ENCODE measurements around the gene AQP3.

The AQP3 gene

DNA sequence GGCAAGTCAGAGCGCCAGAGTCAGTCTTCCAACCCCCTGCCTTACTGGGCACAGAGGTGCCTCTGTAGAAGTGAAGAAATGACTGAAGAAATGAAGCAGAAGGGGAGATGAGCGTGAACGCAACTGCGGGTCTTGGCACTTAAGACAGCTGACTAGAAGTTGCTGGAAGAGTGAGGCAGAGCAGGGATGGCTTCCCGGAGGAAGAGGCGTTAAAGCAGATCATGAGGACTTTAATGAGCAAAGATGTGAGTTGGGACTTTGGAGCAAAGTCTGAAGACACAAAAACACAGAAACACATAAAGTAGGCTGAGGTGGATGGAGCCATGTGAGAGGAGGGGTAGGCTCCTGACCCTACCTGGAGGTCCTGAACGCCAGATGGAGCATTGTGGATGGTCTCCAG, 7.2 kb downstream of the AQP3 start:
- H3K9me3 ChIP-seq (ENCODE audit: control insufficient read depth, low read length), result no peaks in the 10 kb centered on the region
- peaks cover 5% of the 10 kb centered on the region for H3K4me1 ChIP-seq (ENCODE audit: control insufficient read depth, insufficient read depth, low read length, poor library complexity, severe bottlenecking)
- WGBS, 2 experiments (ENCODE audit: insufficient coverage in 2 of 2), result 93 to 94% methylated on average over 5 to 7 of the region's 7 CpGs
- H3K4me3 ChIP-seq (ENCODE audit: extremely low read depth, insufficient read depth, low read length, poor library complexity, severe bottlenecking), result no peak overlapping the region
- H3K36me3 ChIP-seq (ENCODE audit: control insufficient read depth, insufficient read depth, low read length), result no peaks in the 10 kb centered on the region
- no peak overlapping the region for H3K27ac ChIP-seq (ENCODE audit: low read depth, low read length, severe bottlenecking)

DNA sequence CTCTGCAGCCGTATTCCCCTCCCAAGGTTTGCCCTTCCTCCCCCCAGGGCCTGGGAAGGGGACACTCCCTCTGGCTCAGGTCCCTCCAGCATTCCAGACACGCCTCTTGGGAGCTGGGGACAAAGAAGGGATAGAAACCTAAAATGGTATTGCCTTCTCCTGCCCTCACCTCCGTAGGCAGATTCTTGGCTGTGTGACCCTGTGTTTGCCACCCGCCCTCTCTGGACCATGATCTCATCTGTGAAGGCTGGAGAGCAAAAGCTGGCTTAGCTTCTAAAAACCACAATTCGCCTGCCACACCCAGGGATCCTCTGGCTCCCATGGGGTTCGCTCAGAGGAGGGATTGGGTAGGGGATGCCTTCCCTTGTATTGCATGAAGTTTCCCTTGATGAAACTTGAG, 7.7 kb downstream of the AQP3 start:
- Histone ChIP-seq H3K36me3 (ENCODE audit: control insufficient read depth, insufficient read depth, low read length) (no peaks in the 10 kb centered on the region), H3K9me3 (ENCODE audit: control insufficient read depth, low read length) (no peaks in the 10 kb centered on the region), H3K4me1 (ENCODE audit: control insufficient read depth, insufficient read depth, low read length, poor library complexity, severe bottlenecking) (peaks cover 5% of the 10 kb centered on the region), H3K27ac (ENCODE audit: low read depth, low read length, severe bottlenecking) (no peak overlapping the region), H3K4me3 (ENCODE audit: extremely low read depth, insufficient read depth, low read length, poor library complexity, severe bottlenecking) (no peak overlapping the region)
- 72 to 92% methylated on average over 3 to 6 of the region's 6 CpGs for WGBS, 2 experiments (ENCODE audit: insufficient coverage in 2 of 2)

- peaks cover 5% of the 10 kb centered on the region for H3K4me1 ChIP-seq (ENCODE audit: control insufficient read depth, insufficient read depth, low read length, poor library complexity, severe bottlenecking)
- H3K4me3 ChIP-seq (ENCODE audit: extremely low read depth, insufficient read depth, low read length, poor library complexity, severe bottlenecking), result no peak overlapping the region
- 82 to 90% methylated on average over 4 of the region's 7 CpGs for WGBS, 2 experiments (ENCODE audit: insufficient coverage in 2 of 2)
- H3K36me3 ChIP-seq (ENCODE audit: control insufficient read depth, insufficient read depth, low read length), result no peaks in the 10 kb centered on the region
- no peaks in the 10 kb centered on the region for H3K9me3 ChIP-seq (ENCODE audit: control insufficient read depth, low read length)
- no peak overlapping the region for H3K27ac ChIP-seq (ENCODE audit: low read depth, low read length, severe bottlenecking)
These were observed 8.3 kb downstream of the AQP3 start for GRCh38 chr9:33438926-33439680.

GRCh38 chr9:33437898-33438297, 9.5 kb downstream of the AQP3 start:
- H3K36me3 ChIP-seq (ENCODE audit: control insufficient read depth, insufficient read depth, low read length), result no peaks in the 10 kb centered on the region
- WGBS, 2 experiments (ENCODE audit: insufficient coverage in 2 of 2), result no CpG with 5 or more reads among the region's 1 CpG

DNA sequence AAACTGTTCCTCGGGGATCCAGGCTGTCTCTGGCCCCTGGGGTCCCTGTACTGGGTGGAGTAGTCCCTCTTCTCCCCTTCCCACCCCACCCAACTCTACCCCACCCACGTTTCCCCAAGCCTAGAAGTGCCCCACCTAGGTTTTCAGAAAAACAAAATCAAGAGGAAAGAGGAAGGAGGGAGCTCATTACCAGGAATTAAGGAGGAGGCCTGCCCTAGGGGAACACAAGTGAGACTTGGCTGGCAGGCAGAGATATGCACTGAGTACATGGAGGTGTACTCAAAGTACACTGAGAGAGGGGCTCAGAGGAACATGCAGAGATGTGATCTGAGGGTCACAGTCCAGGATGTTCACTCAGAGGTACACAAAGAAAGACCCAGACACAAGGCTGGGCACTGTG, 10.2 kb downstream of the AQP3 start:
- Histone ChIP-seq H3K4me1 (ENCODE audit: control insufficient read depth, insufficient read depth, low read length, poor library complexity, severe bottlenecking) (peaks cover 5% of the 10 kb centered on the region), H3K36me3 (ENCODE audit: control insufficient read depth, insufficient read depth, low read length) (no peaks in the 10 kb centered on the region), H3K27ac (ENCODE audit: low read depth, low read length, severe bottlenecking) (no peak overlapping the region), H3K9me3 (ENCODE audit: control insufficient read depth, low read length) (no peaks in the 10 kb centered on the region), H3K4me3 (ENCODE audit: extremely low read depth, insufficient read depth, low read length, poor library complexity, severe bottlenecking) (no peak overlapping the region)
- no CpG with 5 or more reads among the region's 2 CpGs for WGBS, 2 experiments (ENCODE audit: insufficient coverage in 2 of 2)

More at GRCh38 chr9:33437898-33438297, 9.5 kb downstream of the AQP3 start:
- H3K4me3 ChIP-seq (ENCODE audit: extremely low read depth, insufficient read depth, low read length, poor library complexity, severe bottlenecking), result no peak overlapping the region
- peaks cover 5% of the 10 kb centered on the region for H3K4me1 ChIP-seq (ENCODE audit: control insufficient read depth, insufficient read depth, low read length, poor library complexity, severe bottlenecking)
- no peaks in the 10 kb centered on the region for H3K9me3 ChIP-seq (ENCODE audit: control insufficient read depth, low read length)
- no peak overlapping the region for H3K27ac ChIP-seq (ENCODE audit: low read depth, low read length, severe bottlenecking)

GRCh38 chr9:33436445-33436844, 10.9 kb downstream of the AQP3 start:
- peaks cover 5% of the 10 kb centered on the region for H3K4me1 ChIP-seq (ENCODE audit: control insufficient read depth, insufficient read depth, low read length, poor library complexity, severe bottlenecking)
- H3K36me3 ChIP-seq (ENCODE audit: control insufficient read depth, insufficient read depth, low read length), result no peaks in the 10 kb centered on the region
- H3K9me3 ChIP-seq (ENCODE audit: control insufficient read depth, low read length), result no peaks in the 10 kb centered on the region
- H3K4me3 ChIP-seq (ENCODE audit: extremely low read depth, insufficient read depth, low read length, poor library complexity, severe bottlenecking), result no peak overlapping the region
- H3K27ac ChIP-seq (ENCODE audit: low read depth, low read length, severe bottlenecking), result no peak overlapping the region
- 56 to 100% methylated on average over 2 to 8 of the region's 8 CpGs for WGBS, 2 experiments (ENCODE audit: insufficient coverage in 2 of 2)

GRCh38 chr9:33435821-33436277, 11.5 kb downstream of the AQP3 start:
- H3K36me3 ChIP-seq (ENCODE audit: control insufficient read depth, insufficient read depth, low read length), result no peaks in the 10 kb centered on the region
- H3K4me1 ChIP-seq (ENCODE audit: control insufficient read depth, insufficient read depth, low read length, poor library complexity, severe bottlenecking), result peaks cover 5% of the 10 kb centered on the region
- H3K9me3 ChIP-seq (ENCODE audit: control insufficient read depth, low read length), result no peaks in the 10 kb centered on the region
- WGBS, 2 experiments (ENCODE audit: insufficient coverage in 2 of 2), result 87% methylated on average over 6 to 8 of the region's 8 CpGs
- H3K27ac ChIP-seq (ENCODE audit: low read depth, low read length, severe bottlenecking), result no peak overlapping the region
- no peak overlapping the region for H3K4me3 ChIP-seq (ENCODE audit: extremely low read depth, insufficient read depth, low read length, poor library complexity, severe bottlenecking)

GRCh38 chr9:33434317-33435105, 12.9 kb downstream of the AQP3 start:
- H3K4me1 ChIP-seq (ENCODE audit: control insufficient read depth, insufficient read depth, low read length, poor library complexity, severe bottlenecking), result peaks cover 5% of the 10 kb centered on the region
- WGBS, 2 experiments (ENCODE audit: insufficient coverage in 2 of 2), result 91 to 93% methylated on average over 9 to 11 of the region's 16 CpGs
- H3K9me3 ChIP-seq (ENCODE audit: control insufficient read depth, low read length), result no peaks in the 10 kb centered on the region
- no peak overlapping the region for H3K4me3 ChIP-seq (ENCODE audit: extremely low read depth, insufficient read depth, low read length, poor library complexity, severe bottlenecking)
- H3K36me3 ChIP-seq (ENCODE audit: control insufficient read depth, insufficient read depth, low read length), result no peaks in the 10 kb centered on the region
- H3K27ac ChIP-seq (ENCODE audit: low read depth, low read length, severe bottlenecking), result no peak overlapping the region

GRCh38 chr9:33433871-33434270, 13.5 kb downstream of the AQP3 start:
- no peaks in the 10 kb centered on the region for H3K9me3 ChIP-seq (ENCODE audit: control insufficient read depth, low read length)
- WGBS, 2 experiments (ENCODE audit: insufficient coverage in 2 of 2), result 87 to 95% methylated on average over 5 to 8 of the region's 8 CpGs
- no peaks in the 10 kb centered on the region for H3K36me3 ChIP-seq (ENCODE audit: control insufficient read depth, insufficient read depth, low read length)
- no peaks in the 10 kb centered on the region for H3K4me1 ChIP-seq (ENCODE audit: control insufficient read depth, insufficient read depth, low read length, poor library complexity, severe bottlenecking)
- H3K27ac ChIP-seq (ENCODE audit: low read depth, low read length, severe bottlenecking), result no peak overlapping the region
- no peak overlapping the region for H3K4me3 ChIP-seq (ENCODE audit: extremely low read depth, insufficient read depth, low read length, poor library complexity, severe bottlenecking)

DNA sequence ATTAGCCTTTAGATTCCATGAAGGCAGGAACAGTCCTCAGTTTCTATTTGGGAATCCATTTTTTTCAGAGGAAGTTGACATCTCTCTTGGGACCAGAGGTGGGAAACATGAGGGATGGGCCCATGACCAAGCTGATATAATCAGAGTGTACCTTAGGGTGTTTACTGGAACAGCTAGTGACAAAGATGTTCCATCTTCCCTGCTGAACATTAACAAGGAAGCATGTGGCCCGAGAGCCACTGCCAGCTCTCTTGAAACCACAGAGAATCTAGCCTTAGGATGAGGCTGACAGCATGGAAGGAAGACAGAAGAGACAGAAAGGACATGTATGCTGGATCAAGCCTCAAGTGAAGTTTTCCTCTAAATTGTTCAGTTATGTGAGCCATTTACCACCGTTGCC, 16.0 kb downstream of the AQP3 start:
- Histone ChIP-seq H3K4me1 (ENCODE audit: control insufficient read depth, insufficient read depth, low read length, poor library complexity, severe bottlenecking) (no peaks in the 10 kb centered on the region), H3K9me3 (ENCODE audit: control insufficient read depth, low read length) (no peaks in the 10 kb centered on the region), H3K36me3 (ENCODE audit: control insufficient read depth, insufficient read depth, low read length) (no peaks in the 10 kb centered on the region), H3K27ac (ENCODE audit: low read depth, low read length, severe bottlenecking) (no peak overlapping the region), H3K4me3 (ENCODE audit: extremely low read depth, insufficient read depth, low read length, poor library complexity, severe bottlenecking) (no peak overlapping the region)
- WGBS, 2 experiments (ENCODE audit: insufficient coverage in 2 of 2), result 78 to 83% methylated on average over 1 of the region's 2 CpGs

DNA sequence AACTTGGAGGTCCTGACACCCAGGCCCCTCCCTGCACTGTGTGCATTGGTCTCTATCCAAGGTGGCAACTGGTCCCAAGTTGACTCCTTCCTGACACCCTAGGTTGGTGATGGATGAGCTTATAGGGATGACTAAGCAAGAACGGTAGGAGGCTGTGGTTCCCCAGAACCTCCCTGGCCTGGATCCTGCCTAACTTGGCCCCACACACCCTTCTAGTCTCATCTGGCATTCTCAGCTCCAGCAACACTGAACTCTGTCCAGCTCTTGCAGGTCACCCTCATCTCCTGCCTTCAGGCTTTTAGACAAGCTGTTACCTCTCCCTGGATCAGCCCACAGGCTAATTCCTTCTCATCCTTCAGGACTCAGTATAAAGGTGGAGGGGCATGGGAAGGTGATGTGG, 16.5 kb downstream of the AQP3 start:
- H3K4me3 ChIP-seq (ENCODE audit: extremely low read depth, insufficient read depth, low read length, poor library complexity, severe bottlenecking), result no peak overlapping the region
- no peaks in the 10 kb centered on the region for H3K9me3 ChIP-seq (ENCODE audit: control insufficient read depth, low read length)
- no peak overlapping the region for H3K27ac ChIP-seq (ENCODE audit: low read depth, low read length, severe bottlenecking)
- H3K36me3 ChIP-seq (ENCODE audit: control insufficient read depth, insufficient read depth, low read length), result no peaks in the 10 kb centered on the region
- WGBS, 2 experiments (ENCODE audit: insufficient coverage in 2 of 2), result 89% methylated on average over 1 of the region's 1 CpG; no CpG with 5 or more reads in 1 of the 2 experiments
- H3K4me1 ChIP-seq (ENCODE audit: control insufficient read depth, insufficient read depth, low read length, poor library complexity, severe bottlenecking), result no peaks in the 10 kb centered on the region
